Nephron progenitor cell (in vitro differentiated cells): ENCODE data around the gene MAPKAP1.

ENCODE experiments used
- DNase-seq: peaks from one replicate; pipeline ENCODE4 v3.0.0; 2021
- H3K27ac Mint-ChIP-seq: 2 replicates; pipeline ENCODE4 v1.8.0; 2021; ENCODE audit warnings: mild to moderate bottlenecking, moderate library complexity, mixed read lengths
- H3K27me3 Mint-ChIP-seq: 2 replicates; pipeline ENCODE4 v1.8.0; 2021; ENCODE audit warnings: mild to moderate bottlenecking, low read depth, mixed read lengths; ENCODE audit not compliant: poor library complexity
- H3K36me3 Mint-ChIP-seq: 2 replicates; pipeline ENCODE4 v1.8.0; 2021; ENCODE audit warnings: low read depth, mixed read lengths
- H3K4me1 Mint-ChIP-seq: 2 replicates; pipeline ENCODE4 v1.8.0; 2021; ENCODE audit warnings: mixed read lengths
- H3K4me3 Mint-ChIP-seq: 2 replicates; pipeline ENCODE4 v1.8.0; 2021; ENCODE audit warnings: mild to moderate bottlenecking, moderate library complexity, mixed read lengths
- H3K9me3 Mint-ChIP-seq: 2 replicates; pipeline ENCODE4 v1.8.0; 2021; ENCODE audit warnings: mild to moderate bottlenecking, moderate library complexity, mixed read lengths
- CTCF ChIP-seq: fragments of 200-600 bp; sonication (generic); IDR thresholded peaks from 2 replicates; pipeline ENCODE4 v1.5.0; 2021; ENCODE audit warnings: antibody characterized with exemption

The MAPKAP1 gene

GRCh38 chr9:125410522-125410894 lies 296.5 kb downstream of the MAPKAP1 start:
- H3K9me3 Mint-ChIP-seq, result no peaks in the 10 kb centered on the region
- TF ChIP-seq CTCF, result no peak
- H3K4me1 Mint-ChIP-seq, result peaks cover 28% of the 10 kb centered on the region
- H3K27ac Mint-ChIP-seq, result peak overlapping the region; percentile 57
- peaks cover 27% of the 10 kb centered on the region for H3K27me3 Mint-ChIP-seq
- H3K36me3 Mint-ChIP-seq, result no peaks in the 10 kb centered on the region
- no peak for DNase-seq
- no peak overlapping the region for H3K4me3 Mint-ChIP-seq

DNA sequence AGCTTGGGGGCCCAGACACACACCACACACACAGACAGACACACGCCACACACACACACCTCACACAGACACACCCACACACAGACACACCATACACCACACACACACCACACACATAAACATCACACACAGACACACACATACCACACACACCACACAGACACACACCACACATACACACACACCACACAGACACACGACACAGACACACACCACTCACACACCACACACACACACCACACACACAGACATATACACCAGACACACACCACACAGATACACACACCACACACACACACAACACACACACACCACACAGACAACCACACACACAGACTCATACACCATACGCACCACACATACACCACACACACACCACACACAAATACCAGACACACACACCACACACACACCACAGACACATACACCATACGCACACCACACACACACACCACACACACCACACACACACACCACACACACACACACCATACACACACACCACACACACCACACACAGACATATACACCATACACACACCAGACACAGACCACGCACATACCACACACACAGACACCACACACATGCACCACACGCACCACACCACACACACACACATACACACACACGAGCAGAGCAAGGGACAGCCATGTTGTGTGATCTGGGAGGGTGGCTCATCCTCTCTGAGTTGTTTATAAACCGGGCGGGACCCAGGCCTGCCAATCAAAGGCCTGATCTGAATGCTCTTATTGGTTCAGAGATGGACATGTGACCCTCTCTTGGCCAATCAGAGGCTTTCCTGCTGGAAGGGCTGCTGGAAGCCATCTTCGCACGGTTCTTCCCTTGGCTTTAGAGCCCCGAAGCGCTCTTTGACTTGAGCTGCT lies 297.1 kb downstream of the MAPKAP1 start:
- no peaks in the 10 kb centered on the region for H3K36me3 Mint-ChIP-seq
- H3K27me3 Mint-ChIP-seq, result peaks cover 25% of the 10 kb centered on the region
- peak overlapping the region; percentile 72 for H3K4me3 Mint-ChIP-seq
- H3K4me1 Mint-ChIP-seq, result peaks cover 28% of the 10 kb centered on the region
- H3K9me3 Mint-ChIP-seq, result no peaks in the 10 kb centered on the region
- DNase-seq, result no peak
- H3K27ac Mint-ChIP-seq, result peak overlapping the region; percentile 57
- no peak for TF ChIP-seq CTCF

- Mint-ChIP-seq H3K9me3 (no peaks in the 10 kb centered on the region), H3K27me3 (peaks cover 25% of the 10 kb centered on the region), H3K36me3 (no peaks in the 10 kb centered on the region), H3K4me3 (peak overlapping the region; percentile 78), H3K27ac (no peak overlapping the region), H3K4me1 (peaks cover 28% of the 10 kb centered on the region)
- no peak for TF ChIP-seq CTCF
- no peak for DNase-seq
Observed at GRCh38 chr9:125409217-125409636, 297.8 kb downstream of the MAPKAP1 start.

DNA sequence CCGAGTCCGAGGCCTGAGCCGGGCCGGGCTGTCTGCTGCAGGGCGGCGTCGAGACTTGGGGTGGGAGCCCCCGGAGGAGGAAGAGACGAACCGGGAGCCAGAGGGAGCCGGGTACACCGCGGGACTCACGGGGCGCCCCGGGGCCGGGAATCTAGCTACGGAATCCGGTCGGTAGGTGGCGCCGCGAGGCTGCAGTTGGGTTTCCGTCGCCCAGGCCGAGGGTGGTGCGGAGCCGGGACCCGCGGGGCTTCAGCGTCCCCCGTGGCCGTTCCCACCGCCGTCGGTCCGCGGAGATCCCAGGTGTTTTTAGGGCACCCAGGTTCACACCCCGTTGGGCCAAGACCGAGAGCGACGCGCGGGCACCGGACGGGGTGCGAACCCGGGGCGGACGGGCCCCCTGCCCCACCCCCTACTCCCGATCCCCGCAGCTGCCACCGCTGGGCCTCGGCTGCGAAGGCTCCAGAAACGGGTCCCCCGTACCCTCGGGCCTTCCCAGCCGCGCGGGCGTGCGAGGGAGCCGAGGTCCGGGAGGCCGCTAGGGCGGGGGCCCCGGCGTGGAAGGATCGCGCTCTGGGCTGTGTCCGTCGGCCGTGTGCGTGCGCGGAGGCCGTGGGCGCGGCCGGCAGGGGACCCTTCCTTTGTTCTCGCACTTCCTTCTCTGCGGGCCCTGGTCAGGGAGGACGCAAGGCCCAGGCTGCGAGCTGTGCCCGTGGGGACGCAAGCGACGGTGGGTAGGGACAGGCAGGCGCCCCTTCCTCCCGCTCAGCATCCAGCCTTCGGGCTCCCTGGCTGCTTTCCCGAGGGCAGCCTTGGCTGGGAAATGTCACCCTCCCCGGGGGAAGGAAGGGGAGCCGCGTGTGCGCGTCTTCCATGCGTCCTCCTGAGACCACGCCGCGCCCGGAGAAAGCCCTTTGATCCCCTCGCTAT lies 298.8 kb downstream of the MAPKAP1 start:
- Mint-ChIP-seq H3K9me3 (no peaks in the 10 kb centered on the region), H3K27ac (no peak overlapping the region), H3K4me1 (peaks cover 28% of the 10 kb centered on the region), H3K36me3 (no peaks in the 10 kb centered on the region), H3K27me3 (peaks cover 25% of the 10 kb centered on the region), H3K4me3 (peak overlapping the region; percentile 78)
- DNase-seq, result peak; percentile 91
- TF ChIP-seq CTCF, result peak; percentile 88

- H3K27ac Mint-ChIP-seq, result no peak overlapping the region
- H3K36me3 Mint-ChIP-seq, result no peaks in the 10 kb centered on the region
- peak overlapping the region; percentile 72 for H3K4me3 Mint-ChIP-seq
- peaks cover 28% of the 10 kb centered on the region for H3K4me1 Mint-ChIP-seq
- TF ChIP-seq CTCF, result no peak
- no peak for DNase-seq
- H3K27me3 Mint-ChIP-seq, result peaks cover 25% of the 10 kb centered on the region
- no peaks in the 10 kb centered on the region for H3K9me3 Mint-ChIP-seq
Observed at GRCh38 chr9:125407432-125407973, 299.5 kb downstream of the MAPKAP1 start.
